Stomach (tissue), 19 donors: Measurements from ENCODE around the gene CD300C. TPM values are rescaled to one million over a fixed set of nuclear protein-coding genes. Genes with fewer than 3 reads are reported as not detected.

Experiments
- DNase-seq, 2 donors: peaks; one replicate each; pipeline versions ENCODE4 v3.0.0 to v3.0.0-alpha.2; 2013 to 2019
- H3K27ac ChIP-seq, 5 donors: fragments of 200-600 bp in 4 of 5; sonication (generic) in 4 of 5; one replicate each; pipeline ENCODE4 v1.5.1; 2013 to 2019; ENCODE audit warnings: mild to moderate bottlenecking in 1 of 5, moderate library complexity in 1 of 5
- H3K27me3 ChIP-seq, 3 donors: fragments of 200-600 bp; sonication (generic); one replicate each; pipeline ENCODE4 v1.5.1; 2017 to 2019; ENCODE audit warnings: mixed run types in 1 of 3
- H3K36me3 ChIP-seq, 4 donors: fragments of 200-600 bp; sonication (generic); 1 replicate in 3 of 4; 2 replicates in 1 of 4; pipeline ENCODE4 v1.5.1; 2016 to 2019
- H3K4me1 ChIP-seq, 4 donors: fragments of 200-600 bp; sonication (generic); one replicate each; pipeline ENCODE4 v1.5.1; 2016 to 2019
- H3K4me3 ChIP-seq, 4 donors: fragments of 200-600 bp; sonication (generic) in 3 of 4; one replicate each; pipeline ENCODE4 v1.5.1; 2016 to 2019; ENCODE audit warnings: mild to moderate bottlenecking in 1 of 4
- H3K9me3 ChIP-seq, 4 donors: fragments of 200-600 bp; sonication (generic); one replicate each; pipeline ENCODE4 v1.5.1; 2016 to 2019
- EP300 ChIP-seq: sonication (generic); formaldehyde crosslinking; IDR thresholded peaks from one replicate; pipeline ENCODE4 v1.6.1; 2017; ENCODE audit warnings: antibody characterized with exemption
- POLR2A ChIP-seq, 4 donors: fragments of 450-650 bp; IDR thresholded peaks; one replicate each; pipeline ENCODE4 v1.6.1; 2016; ENCODE audit warnings: antibody characterized with exemption in 4 of 4, control low read depth in 2 of 4, mild to moderate bottlenecking in 1 of 4, moderate library complexity in 1 of 4
- POLR2AphosphoS5 ChIP-seq, 3 donors: sonication (generic); formaldehyde crosslinking; IDR thresholded peaks; one replicate each; pipeline ENCODE4 v1.6.1; 2016; ENCODE audit warnings: antibody characterized with exemption in 3 of 3
- WGBS, 5 donors: extraction: QIAGEN DNeasy Blood & Tissue Kit in 3 of 5; methylation state at CpG; one replicate each; pipeline versions ENCODE4 v1.1.5 to v1.1.7; 2013 to 2018; 5-methylcytosine and 5-hydroxymethylcytosine counted together
- intact Hi-C: fragments of 100-400 bp; cut with DNase I; formaldehyde crosslinking; loops from one replicate; pipeline ENCODE4 v1.15.1; 2023; ENCODE audit warnings: low total_unique reads
- long read RNA-seq, 10 donors: transcript quantifications; one replicate each; lab custom pipeline, GENCODE V29; 2026
- polyA plus RNA-seq, 3 donors: library from polyadenylated mRNA; stranded (reverse); fragments of 200-250 nt; gene quantifications; one replicate each; pipeline ENCODE4 v1.2.3, GENCODE V29; 2013
- total RNA-seq, 5 donors: library from RNA; depleted of rRNA; stranded (reverse); fragments of >200 nt; gene quantifications; one replicate each; pipeline versions ENCODE4 v1.1.0 to v1.2.3, GENCODE V29; 2014 to 2016
- TF ChIP-seq, protein P1 (sequence below), 7 experiments: fragments of 450-650 bp in 4 of 7; fragments of 200-600 bp in 3 of 7; sonication (generic) in 3 of 7; IDR thresholded peaks; one replicate each; pipeline ENCODE4 v1.5.1; 2016 to 2019; ENCODE audit warnings: antibody characterized with exemption in 7 of 7, control low read depth in 2 of 7, mild to moderate bottlenecking in 1 of 7
- donor health status: healthy with polysubstance abuse.
- donor health status: Bipolar disorder and iron deficiency.
- donor health status: healthy.

The CD300C gene
- total RNA-seq: 1 to 10 TPM in 1 of 5 donors, not detected in 4; 1.6 TPM
- under 1 TPM in 2 of 3 donors, not detected in 1; 0.13 to 0.75 TPM for polyA plus RNA-seq
- long read RNA-seq, donor 1: 0 reads
- long read RNA-seq, donor 2, partial matches to known transcripts: 0 of 2 reads
- long read RNA-seq, donor 2, other reads (novel, unspliced or antisense): 0 of 2 reads
- long read RNA-seq, donor 3: 0 reads
- long read RNA-seq, donor 4: 0 reads
- long read RNA-seq, donor 5: 0 reads
- long read RNA-seq, donor 6, partial matches to known transcripts: 0 of 1 reads
- long read RNA-seq, donor 6, other reads (novel, unspliced or antisense): 0 of 1 reads
- long read RNA-seq, donor 7, partial matches to known transcripts: 0 of 2 reads
- long read RNA-seq, donor 7, other reads (novel, unspliced or antisense): 0 of 2 reads
- long read RNA-seq, donor 8: 0 reads
- long read RNA-seq, donor 9: 0 reads
- long read RNA-seq, donor 10: 0 reads

DNA sequence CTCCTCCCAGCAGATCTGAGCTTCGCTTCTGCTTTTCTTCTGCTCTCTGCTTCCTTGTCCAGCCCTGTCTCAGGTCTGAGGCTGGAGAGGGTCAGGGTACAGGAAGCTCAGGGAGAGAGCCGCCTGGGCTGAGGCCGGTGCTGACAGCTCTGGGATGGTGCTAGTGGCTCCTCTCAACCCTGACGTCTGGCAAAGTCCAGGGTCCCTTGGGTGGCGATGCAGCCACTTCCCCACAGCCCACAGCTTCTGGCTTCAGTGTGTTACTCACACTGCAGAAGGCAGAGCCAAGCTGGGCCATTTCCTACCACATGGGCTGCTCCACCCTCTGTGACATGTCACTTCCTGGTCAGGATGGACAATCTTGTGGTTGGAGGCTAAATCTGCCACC lies at the start of gene CD300C:
TSS of gene CD300C (minus strand) at position 273 of the 388 bp plus-strand sequence. CDS start 333 bp downstream, outside the sequence.
- intact Hi-C loops: no loop called here
- H3K4me1 ChIP-seq: no peaks in the 10 kb centered on the region
- H3K4me3 ChIP-seq: peak within 1 kb of the TSS in 2 of 4 donors; percentile 7 to 16
- no peaks in the 10 kb centered on the region for H3K9me3 ChIP-seq
- TF ChIP-seq EP300: no peak
- no peak for TF ChIP-seq POLR2A (IDR thresholded peaks at IDR 0.05)
- TF ChIP-seq, protein P1, sequence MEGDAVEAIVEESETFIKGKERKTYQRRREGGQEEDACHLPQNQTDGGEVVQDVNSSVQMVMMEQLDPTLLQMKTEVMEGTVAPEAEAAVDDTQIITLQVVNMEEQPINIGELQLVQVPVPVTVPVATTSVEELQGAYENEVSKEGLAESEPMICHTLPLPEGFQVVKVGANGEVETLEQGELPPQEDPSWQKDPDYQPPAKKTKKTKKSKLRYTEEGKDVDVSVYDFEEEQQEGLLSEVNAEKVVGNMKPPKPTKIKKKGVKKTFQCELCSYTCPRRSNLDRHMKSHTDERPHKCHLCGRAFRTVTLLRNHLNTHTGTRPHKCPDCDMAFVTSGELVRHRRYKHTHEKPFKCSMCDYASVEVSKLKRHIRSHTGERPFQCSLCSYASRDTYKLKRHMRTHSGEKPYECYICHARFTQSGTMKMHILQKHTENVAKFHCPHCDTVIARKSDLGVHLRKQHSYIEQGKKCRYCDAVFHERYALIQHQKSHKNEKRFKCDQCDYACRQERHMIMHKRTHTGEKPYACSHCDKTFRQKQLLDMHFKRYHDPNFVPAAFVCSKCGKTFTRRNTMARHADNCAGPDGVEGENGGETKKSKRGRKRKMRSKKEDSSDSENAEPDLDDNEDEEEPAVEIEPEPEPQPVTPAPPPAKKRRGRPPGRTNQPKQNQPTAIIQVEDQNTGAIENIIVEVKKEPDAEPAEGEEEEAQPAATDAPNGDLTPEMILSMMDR (IDR thresholded peaks at IDR 0.05): no peak
- no peak for TF ChIP-seq POLR2AphosphoS5 (IDR thresholded peaks at IDR 0.05)
- peak within 1 kb of the TSS in 2 of 5 donors; percentile 14 to 32 for H3K27ac ChIP-seq
- no peaks in the 10 kb centered on the region for H3K36me3 ChIP-seq
- peak in 1 of 2 donors; percentile 25 for DNase-seq
- WGBS, 5 donors: 58 to 74% (median 71%) methylated on average over 4 to 5 of the region's 5 CpGs
- H3K27me3 ChIP-seq: peaks cover 0 to 15% (median 0%) of the 10 kb centered on the region in 3 donors

DNA sequence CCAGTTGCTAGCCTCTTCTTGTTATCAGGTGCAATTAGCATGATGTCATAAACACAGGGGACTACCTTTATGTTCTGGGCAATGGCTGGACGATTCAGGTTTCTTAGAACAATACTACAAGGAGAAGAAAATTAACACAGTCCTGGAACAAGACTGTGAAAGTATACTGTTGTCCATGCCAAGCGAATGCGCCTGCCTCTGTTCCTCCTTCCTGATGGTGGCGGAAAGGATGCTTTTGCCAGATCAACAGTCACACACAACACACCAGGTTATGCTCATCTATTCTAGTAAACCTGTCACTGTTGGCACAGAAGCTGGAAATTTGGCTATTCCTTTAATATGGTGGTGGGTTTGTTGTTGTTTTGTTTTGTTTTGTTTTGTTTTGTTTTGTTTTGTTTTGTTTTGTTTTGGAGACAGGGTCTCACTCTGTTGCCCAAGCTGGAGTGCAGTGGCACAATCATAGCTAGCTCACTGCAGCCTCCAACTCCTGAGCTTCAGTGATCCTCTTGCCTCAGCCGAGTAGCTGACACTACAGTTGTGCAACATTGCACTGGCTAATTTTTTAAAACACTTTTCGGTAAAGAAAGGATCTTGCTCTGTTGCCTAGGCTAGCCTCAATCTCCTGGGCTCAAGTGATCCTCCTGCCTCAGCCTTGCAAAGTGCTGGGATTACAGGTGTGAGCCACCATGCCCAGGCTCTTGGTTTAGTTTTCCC lies 49.3 kb upstream of the CD300C start:
- Histone ChIP-seq H3K36me3 (no peaks in the 10 kb centered on the region), H3K4me1 (peaks cover 0 to 5% (median 0%) of the 10 kb centered on the region in 4 donors), H3K9me3 (no peaks in the 10 kb centered on the region), H3K4me3 (no peak overlapping the region), H3K27me3 (peaks cover 0 to 46% (median 7%) of the 10 kb centered on the region in 3 donors), H3K27ac (no peak overlapping the region)
- no peak for DNase-seq
- TF ChIP-seq, protein P1 (IDR thresholded peaks at IDR 0.05): no peak
- TF ChIP-seq POLR2AphosphoS5 (IDR thresholded peaks at IDR 0.05) (no peak), POLR2A (IDR thresholded peaks at IDR 0.05) (no peak), EP300 (no peak)
- intact Hi-C loops: no loop called here
- 61 to 83% (median 70%) methylated on average over 6 of the region's 6 CpGs for WGBS, 5 donors

DNA sequence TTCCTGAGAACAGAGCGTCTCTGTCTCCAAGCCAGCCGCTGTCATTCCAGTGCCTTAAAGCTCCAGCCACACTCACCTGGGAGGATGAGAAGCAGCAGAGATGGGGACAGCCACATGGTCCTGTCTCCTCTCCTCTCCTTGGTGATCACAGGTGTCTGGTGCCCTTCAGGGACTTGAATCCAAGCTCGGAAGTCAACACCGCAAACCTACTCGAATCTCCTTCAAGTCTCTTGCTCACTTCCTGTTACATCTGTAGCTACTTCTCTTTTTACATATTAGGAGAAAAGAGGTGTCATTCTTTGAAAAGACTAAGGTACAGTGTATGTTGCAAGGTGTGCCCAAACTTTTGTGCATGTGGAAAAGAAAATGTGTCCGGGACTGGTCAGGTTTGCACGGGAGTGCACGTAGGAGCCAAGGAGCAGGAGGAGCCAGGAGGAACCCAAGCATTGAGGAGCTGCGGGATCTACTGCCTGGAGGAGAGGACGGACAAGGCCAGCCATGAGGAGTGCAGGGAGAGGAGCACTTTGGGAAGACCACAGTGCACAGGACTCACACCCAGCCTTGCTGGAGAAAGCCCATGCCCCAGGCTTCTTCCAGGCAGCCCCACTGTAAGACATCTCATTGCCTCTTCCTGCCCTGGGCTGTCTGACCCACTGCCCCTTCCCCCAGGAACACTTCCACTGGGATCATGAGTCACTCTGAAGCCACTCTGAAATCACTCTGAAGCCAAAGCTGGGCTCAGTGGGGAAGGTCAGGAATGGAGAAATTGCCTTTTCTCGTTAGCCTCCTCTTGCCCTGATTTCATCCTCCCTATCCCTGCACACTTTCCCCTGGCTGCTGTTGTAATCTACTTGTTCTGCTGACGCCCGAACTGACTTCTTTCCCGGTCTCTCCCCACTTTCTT lies 46.4 kb upstream of the CD300C start, which contains the start of gene CD300LD:
TSS of gene CD300LD (minus strand) at position 197 of the 904 bp plus-strand sequence. CDS start at position 116, 81 bp downstream.
- Histone ChIP-seq H3K9me3 (no peaks in the 10 kb centered on the region), H3K36me3 (no peaks in the 10 kb centered on the region), H3K27ac (no peak within 1 kb of the TSS), H3K27me3 (peaks cover 0 to 35% (median 0%) of the 10 kb centered on the region in 3 donors), H3K4me3 (no peak within 1 kb of the TSS), H3K4me1 (no peaks in the 10 kb centered on the region)
- intact Hi-C loops: no loop called here
- TF ChIP-seq POLR2AphosphoS5 (IDR thresholded peaks at IDR 0.05): no peak
- TF ChIP-seq, protein P1 (IDR thresholded peaks at IDR 0.05): no peak
- TF ChIP-seq POLR2A (IDR thresholded peaks at IDR 0.05): no peak
- no peak for TF ChIP-seq EP300
- no peak for DNase-seq
- 68 to 79% (median 73%) methylated on average over 14 of the region's 14 CpGs for WGBS, 5 donors
